PC-9 (cell line): Measurements from ENCODE around the gene RFPL4A.
"Not testable (repeated sequence)": the region's sequence is repeated elsewhere in the genome, so short reads cannot be mapped to it uniquely, and the experiment has no call there.

Experiments used
- EZH2 ChIP-seq: fragments of 200-600 bp; sonication (generic); IDR thresholded peaks from 2 replicates; pipeline ENCODE4 v1.8.0; 2017; ENCODE audit warnings: antibody characterized with exemption, low read depth
- TF ChIP-seq, protein P1 (sequence below): fragments of 200-600 bp; sonication (generic); conservative IDR thresholded peaks from 2 replicates; pipeline ENCODE4 v1.6.1; 2017; ENCODE audit warnings: mixed run types, antibody characterized with exemption, mild to moderate bottlenecking, moderate library complexity

DNA sequence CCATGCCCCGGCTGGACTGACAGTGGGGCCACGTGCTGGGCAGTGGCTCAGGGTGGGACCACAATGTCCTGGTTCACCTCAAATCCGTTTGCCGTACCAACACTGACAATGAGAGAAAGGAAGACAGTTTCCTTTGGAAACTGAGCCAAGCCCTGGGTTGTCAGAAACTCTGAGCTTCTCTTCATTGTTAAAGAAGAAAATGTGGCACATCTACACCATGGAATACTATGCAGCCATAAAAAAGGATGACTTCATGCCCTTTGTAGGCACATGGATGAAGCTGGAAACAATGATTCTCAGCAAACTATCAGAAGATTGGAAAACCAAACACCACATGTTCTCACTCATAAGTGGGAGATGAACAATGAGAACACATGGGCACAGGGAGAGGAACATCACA, 2.1 kb upstream of the RFPL4A start:
- TF ChIP-seq, protein P1, sequence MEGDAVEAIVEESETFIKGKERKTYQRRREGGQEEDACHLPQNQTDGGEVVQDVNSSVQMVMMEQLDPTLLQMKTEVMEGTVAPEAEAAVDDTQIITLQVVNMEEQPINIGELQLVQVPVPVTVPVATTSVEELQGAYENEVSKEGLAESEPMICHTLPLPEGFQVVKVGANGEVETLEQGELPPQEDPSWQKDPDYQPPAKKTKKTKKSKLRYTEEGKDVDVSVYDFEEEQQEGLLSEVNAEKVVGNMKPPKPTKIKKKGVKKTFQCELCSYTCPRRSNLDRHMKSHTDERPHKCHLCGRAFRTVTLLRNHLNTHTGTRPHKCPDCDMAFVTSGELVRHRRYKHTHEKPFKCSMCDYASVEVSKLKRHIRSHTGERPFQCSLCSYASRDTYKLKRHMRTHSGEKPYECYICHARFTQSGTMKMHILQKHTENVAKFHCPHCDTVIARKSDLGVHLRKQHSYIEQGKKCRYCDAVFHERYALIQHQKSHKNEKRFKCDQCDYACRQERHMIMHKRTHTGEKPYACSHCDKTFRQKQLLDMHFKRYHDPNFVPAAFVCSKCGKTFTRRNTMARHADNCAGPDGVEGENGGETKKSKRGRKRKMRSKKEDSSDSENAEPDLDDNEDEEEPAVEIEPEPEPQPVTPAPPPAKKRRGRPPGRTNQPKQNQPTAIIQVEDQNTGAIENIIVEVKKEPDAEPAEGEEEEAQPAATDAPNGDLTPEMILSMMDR = not testable (repeated sequence)
- not testable (repeated sequence) for TF ChIP-seq EZH2
